Activated T-cell treated with anti-CD3 and anti-CD28 coated beads for 48 hours (primary cell): ENCODE data around the gene PIAS2.

Experiments used
- DNase-seq: peaks from one replicate; pipeline ENCODE4 v3.0.0-alpha.2; 2020; ENCODE audit warnings: low read depth

Gene PIAS2

GRCh38 chr18:46764586-46764985, 152.7 kb downstream of the PIAS2 start:
- DNase-seq: no peak

GRCh38 chr18:46761059-46761769, 156.1 kb downstream of the PIAS2 start:
- DNase-seq: no peak

GRCh38 chr18:46759890-46760289, 157.4 kb downstream of the PIAS2 start:
- DNase-seq: no peak

GRCh38 chr18:46756559-46757201, 160.6 kb downstream of the PIAS2 start, which contains the start of gene ST8SIA5:
Gene ST8SIA5 (minus strand): TSS chr18:46757053. CDS start chr18:46756508, 545 bp downstream.
- peak; percentile 1 for DNase-seq

- no peak for DNase-seq
These were observed 161.2 kb downstream of the PIAS2 start for GRCh38 chr18:46756025-46756558.

- no peak for DNase-seq
These were observed 161.8 kb downstream of the PIAS2 start for GRCh38 chr18:46755315-46756024.

GRCh38 chr18:46754661-46755292, 162.5 kb downstream of the PIAS2 start:
- DNase-seq: no peak

GRCh38 chr18:46754188-46754587, 163.1 kb downstream of the PIAS2 start:
- DNase-seq: no peak
